WTC11 (cell line): ENCODE measurements around the gene FNIP2. TPM values are rescaled to one million over a fixed set of nuclear protein-coding genes. Genes with fewer than 3 reads are reported as not detected.

Experiments used
- ATAC-seq: fragments of 200-7000 bp; cut with Tn5 transposase; 2 replicates; pipeline ENCODE4 v1.10.0; 2021; ENCODE audit warnings: mild to moderate bottlenecking, moderate library complexity
- CTCF ChIA-PET: fragments of 300-600 bp; sonication (Branson Sonifier 250); formaldehyde crosslinking; loops from one replicate; lab custom pipeline; 2021; ENCODE audit warnings: antibody characterized with exemption; lab: Charles Lee
- POLR2A ChIA-PET: fragments of 350-600 bp; sonication (Branson Sonifier 250); formaldehyde crosslinking; loops from one replicate; lab custom pipeline; 2021; ENCODE audit warnings: antibody characterized with exemption; lab: Charles Lee
- DNase-seq: peaks from one replicate; pipeline ENCODE4 v3.0.0; 2021; ENCODE audit warnings: low spot score
- H3K27ac Mint-ChIP-seq: 2 replicates; pipeline ENCODE4 v1.8.0; 2021; ENCODE audit warnings: mixed read lengths
- H3K27me3 Mint-ChIP-seq: 2 replicates; pipeline ENCODE4 v1.8.0; 2021; ENCODE audit warnings: low read depth, mild to moderate bottlenecking, moderate library complexity, mixed read lengths
- H3K36me3 Mint-ChIP-seq: 2 replicates; pipeline ENCODE4 v1.8.0; 2021; ENCODE audit warnings: mixed read lengths
- H3K4me1 Mint-ChIP-seq: 2 replicates; pipeline ENCODE4 v1.8.0; 2022; ENCODE audit warnings: mixed read lengths
- H3K4me3 Mint-ChIP-seq: 2 replicates; pipeline ENCODE4 v1.8.0; 2021; ENCODE audit warnings: mild to moderate bottlenecking, moderate library complexity, mixed read lengths
- H3K9me3 Mint-ChIP-seq: 2 replicates; pipeline ENCODE4 v1.8.0; 2021; ENCODE audit warnings: mixed read lengths
- CREB1 ChIP-seq: sonication (generic); formaldehyde crosslinking; IDR thresholded peaks from 2 replicates; pipeline ENCODE4 v1.8.0; 2023; ENCODE audit warnings: mild to moderate bottlenecking, missing genetic modification reagents
- ESRRA ChIP-seq: sonication (generic); formaldehyde crosslinking; IDR thresholded peaks from 2 replicates; pipeline ENCODE4 v1.8.1; 2022; ENCODE audit warnings: mild to moderate bottlenecking, missing genetic modification reagents, borderline replicate concordance
- FOXJ3 ChIP-seq: sonication (generic); formaldehyde crosslinking; IDR thresholded peaks from 2 replicates; pipeline ENCODE4 v1.9.0; 2021; ENCODE audit warnings: missing genetic modification reagents, mild to moderate bottlenecking, borderline replicate concordance
- HMGA2 ChIP-seq: fragments of 250-450 bp; sonication (Bioruptor Pico); IDR thresholded peaks from 2 replicates; pipeline ENCODE4 v1.4.0; 2021; ENCODE audit warnings: mild to moderate bottlenecking, moderate library complexity
- KAT7 ChIP-seq: sonication (generic); formaldehyde crosslinking; IDR thresholded peaks from 2 replicates; pipeline ENCODE4 v1.8.1; 2023; ENCODE audit warnings: missing genetic modification reagents, mild to moderate bottlenecking, borderline replicate concordance
- NFYB ChIP-seq: sonication (generic); formaldehyde crosslinking; conservative IDR thresholded peaks from 2 replicates; pipeline ENCODE4 v1.8.0; 2022; ENCODE audit warnings: low read depth, missing genetic modification reagents
- NR1H2 ChIP-seq: sonication (generic); formaldehyde crosslinking; IDR thresholded peaks from 2 replicates; pipeline ENCODE4 v1.9.0; 2021; ENCODE audit warnings: mild to moderate bottlenecking, moderate library complexity, missing genetic modification reagents
- TEAD1 ChIP-seq: sonication (generic); formaldehyde crosslinking; IDR thresholded peaks from 2 replicates; pipeline ENCODE4 v1.8.0; 2022; ENCODE audit warnings: mild to moderate bottlenecking, missing genetic modification reagents
- ZBTB21 ChIP-seq: sonication (generic); formaldehyde crosslinking; IDR thresholded peaks from 2 replicates; pipeline ENCODE4 v1.8.1; 2023; ENCODE audit warnings: mild to moderate bottlenecking, missing genetic modification reagents, borderline replicate concordance
- ZNF121 ChIP-seq: sonication (generic); formaldehyde crosslinking; IDR thresholded peaks from 2 replicates; pipeline ENCODE4 v1.8.0; 2023; ENCODE audit warnings: missing genetic modification reagents
- ZNF671 ChIP-seq: fragments of 250-450 bp; sonication (Bioruptor Pico); IDR thresholded peaks from 2 replicates; pipeline ENCODE4 v1.8.0; 2021; ENCODE audit warnings: mild to moderate bottlenecking
- total RNA-seq: library from RNA; stranded (reverse); gene quantifications from 3 replicates; pipeline ENCODE4 v1.2.3, GENCODE V29; 2021
- TF ChIP-seq, protein P1 (sequence below): fragments of 250-450 bp; sonication (Bioruptor Pico); IDR thresholded peaks from 2 replicates; pipeline ENCODE4 v1.9.0; 2021; ENCODE audit warnings: mild to moderate bottlenecking
- TF ChIP-seq, protein P2 (sequence below): sonication (generic); formaldehyde crosslinking; IDR thresholded peaks from 2 replicates; pipeline ENCODE4 v1.8.0; 2022; ENCODE audit warnings: missing genetic modification reagents
- TF ChIP-seq, protein P3 (sequence below): sonication (generic); formaldehyde crosslinking; IDR thresholded peaks from 2 replicates; pipeline ENCODE4 v1.8.1; 2022; ENCODE audit warnings: missing genetic modification reagents, borderline replicate concordance
- TF ChIP-seq, protein P4 (sequence below): sonication (generic); formaldehyde crosslinking; IDR thresholded peaks from 2 replicates; pipeline ENCODE4 v1.8.1; 2022; ENCODE audit warnings: mild to moderate bottlenecking, missing genetic modification reagents, moderate library complexity, borderline replicate concordance
- TF ChIP-seq, protein P5 (sequence below): fragments of 200-600 bp; IDR thresholded peaks from 2 replicates; pipeline ENCODE4 v1.8.0; 2022; ENCODE audit warnings: antibody characterized with exemption
- TF ChIP-seq, protein P6 (sequence below): fragments of 250-450 bp; sonication (Bioruptor Pico); IDR thresholded peaks from 2 replicates; pipeline ENCODE4 v2.1.2; 2022; ENCODE audit warnings: mild to moderate bottlenecking, moderate library complexity
- TF ChIP-seq, protein P7 (sequence below): fragments of 250-450 bp; sonication (Bioruptor Pico); IDR thresholded peaks from 2 replicates; pipeline ENCODE4 v1.9.0; 2021; ENCODE audit warnings: moderate library complexity, mild to moderate bottlenecking, inconsistent platforms, borderline replicate concordance
- TF ChIP-seq, protein P8 (sequence below): sonication (generic); formaldehyde crosslinking; IDR thresholded peaks from 2 replicates; pipeline ENCODE4 v1.8.0; 2022; ENCODE audit warnings: mild to moderate bottlenecking, missing genetic modification reagents

Gene FNIP2
- total RNA-seq, 1 experiment from 2014 or later: 8.6 TPM

DNA sequence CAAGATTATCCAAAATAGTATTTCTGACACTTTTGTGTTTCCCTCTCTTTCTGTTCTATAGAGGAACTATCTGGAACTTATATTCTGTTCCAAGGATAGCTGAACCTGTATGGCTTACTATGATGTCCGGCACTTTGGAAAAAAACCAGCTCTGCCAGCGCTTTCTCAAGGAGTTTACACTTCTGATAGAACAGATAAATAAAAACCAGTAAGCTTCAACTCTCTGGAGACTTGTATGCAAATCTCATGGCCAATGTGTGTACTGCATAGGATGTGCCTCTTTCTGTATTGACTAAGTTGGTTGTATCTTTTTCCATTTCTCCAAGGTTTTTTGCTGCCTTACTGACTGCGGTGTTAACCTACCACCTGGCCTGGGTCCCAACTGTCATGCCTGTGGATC, 92.5 kb downstream of the FNIP2 start:
- H3K36me3 Mint-ChIP-seq: no peaks in the 10 kb centered on the region; the same call in none of the 2 replicates
- H3K4me3 Mint-ChIP-seq: no peak overlapping the region
- DNase-seq (no peak), ATAC-seq (no peak)
- no peaks in the 10 kb centered on the region for H3K27me3 Mint-ChIP-seq
- peak overlapping the region; percentile 29; the same call in 1 of the 2 replicates for H3K27ac Mint-ChIP-seq
- H3K4me1 Mint-ChIP-seq: no peaks in the 10 kb centered on the region
- CTCF ChIA-PET: interaction anchor here (0.6 to 1.6 kb wide), 5 partner anchors 9 to 331 kb away, joined by 3 to 5 read pairs (median 3); no protein-coding TSS in a partner anchor
- POLR2A ChIA-PET: no interaction called here
- TF ChIP-seq, protein P1, sequence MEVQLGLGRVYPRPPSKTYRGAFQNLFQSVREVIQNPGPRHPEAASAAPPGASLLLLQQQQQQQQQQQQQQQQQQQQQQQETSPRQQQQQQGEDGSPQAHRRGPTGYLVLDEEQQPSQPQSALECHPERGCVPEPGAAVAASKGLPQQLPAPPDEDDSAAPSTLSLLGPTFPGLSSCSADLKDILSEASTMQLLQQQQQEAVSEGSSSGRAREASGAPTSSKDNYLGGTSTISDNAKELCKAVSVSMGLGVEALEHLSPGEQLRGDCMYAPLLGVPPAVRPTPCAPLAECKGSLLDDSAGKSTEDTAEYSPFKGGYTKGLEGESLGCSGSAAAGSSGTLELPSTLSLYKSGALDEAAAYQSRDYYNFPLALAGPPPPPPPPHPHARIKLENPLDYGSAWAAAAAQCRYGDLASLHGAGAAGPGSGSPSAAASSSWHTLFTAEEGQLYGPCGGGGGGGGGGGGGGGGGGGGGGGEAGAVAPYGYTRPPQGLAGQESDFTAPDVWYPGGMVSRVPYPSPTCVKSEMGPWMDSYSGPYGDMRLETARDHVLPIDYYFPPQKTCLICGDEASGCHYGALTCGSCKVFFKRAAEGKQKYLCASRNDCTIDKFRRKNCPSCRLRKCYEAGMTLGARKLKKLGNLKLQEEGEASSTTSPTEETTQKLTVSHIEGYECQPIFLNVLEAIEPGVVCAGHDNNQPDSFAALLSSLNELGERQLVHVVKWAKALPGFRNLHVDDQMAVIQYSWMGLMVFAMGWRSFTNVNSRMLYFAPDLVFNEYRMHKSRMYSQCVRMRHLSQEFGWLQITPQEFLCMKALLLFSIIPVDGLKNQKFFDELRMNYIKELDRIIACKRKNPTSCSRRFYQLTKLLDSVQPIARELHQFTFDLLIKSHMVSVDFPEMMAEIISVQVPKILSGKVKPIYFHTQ: no peak
- TF ChIP-seq, protein P2, sequence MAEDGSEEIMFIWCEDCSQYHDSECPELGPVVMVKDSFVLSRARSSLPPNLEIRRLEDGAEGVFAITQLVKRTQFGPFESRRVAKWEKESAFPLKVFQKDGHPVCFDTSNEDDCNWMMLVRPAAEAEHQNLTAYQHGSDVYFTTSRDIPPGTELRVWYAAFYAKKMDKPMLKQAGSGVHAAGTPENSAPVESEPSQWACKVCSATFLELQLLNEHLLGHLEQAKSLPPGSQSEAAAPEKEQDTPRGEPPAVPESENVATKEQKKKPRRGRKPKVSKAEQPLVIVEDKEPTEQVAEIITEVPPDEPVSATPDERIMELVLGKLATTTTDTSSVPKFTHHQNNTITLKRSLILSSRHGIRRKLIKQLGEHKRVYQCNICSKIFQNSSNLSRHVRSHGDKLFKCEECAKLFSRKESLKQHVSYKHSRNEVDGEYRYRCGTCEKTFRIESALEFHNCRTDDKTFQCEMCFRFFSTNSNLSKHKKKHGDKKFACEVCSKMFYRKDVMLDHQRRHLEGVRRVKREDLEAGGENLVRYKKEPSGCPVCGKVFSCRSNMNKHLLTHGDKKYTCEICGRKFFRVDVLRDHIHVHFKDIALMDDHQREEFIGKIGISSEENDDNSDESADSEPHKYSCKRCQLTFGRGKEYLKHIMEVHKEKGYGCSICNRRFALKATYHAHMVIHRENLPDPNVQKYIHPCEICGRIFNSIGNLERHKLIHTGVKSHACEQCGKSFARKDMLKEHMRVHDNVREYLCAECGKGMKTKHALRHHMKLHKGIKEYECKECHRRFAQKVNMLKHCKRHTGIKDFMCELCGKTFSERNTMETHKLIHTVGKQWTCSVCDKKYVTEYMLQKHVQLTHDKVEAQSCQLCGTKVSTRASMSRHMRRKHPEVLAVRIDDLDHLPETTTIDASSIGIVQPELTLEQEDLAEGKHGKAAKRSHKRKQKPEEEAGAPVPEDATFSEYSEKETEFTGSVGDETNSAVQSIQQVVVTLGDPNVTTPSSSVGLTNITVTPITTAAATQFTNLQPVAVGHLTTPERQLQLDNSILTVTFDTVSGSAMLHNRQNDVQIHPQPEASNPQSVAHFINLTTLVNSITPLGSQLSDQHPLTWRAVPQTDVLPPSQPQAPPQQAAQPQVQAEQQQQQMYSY (CRISPR knock-in tag): no peak
- TF ChIP-seq, protein P3, sequence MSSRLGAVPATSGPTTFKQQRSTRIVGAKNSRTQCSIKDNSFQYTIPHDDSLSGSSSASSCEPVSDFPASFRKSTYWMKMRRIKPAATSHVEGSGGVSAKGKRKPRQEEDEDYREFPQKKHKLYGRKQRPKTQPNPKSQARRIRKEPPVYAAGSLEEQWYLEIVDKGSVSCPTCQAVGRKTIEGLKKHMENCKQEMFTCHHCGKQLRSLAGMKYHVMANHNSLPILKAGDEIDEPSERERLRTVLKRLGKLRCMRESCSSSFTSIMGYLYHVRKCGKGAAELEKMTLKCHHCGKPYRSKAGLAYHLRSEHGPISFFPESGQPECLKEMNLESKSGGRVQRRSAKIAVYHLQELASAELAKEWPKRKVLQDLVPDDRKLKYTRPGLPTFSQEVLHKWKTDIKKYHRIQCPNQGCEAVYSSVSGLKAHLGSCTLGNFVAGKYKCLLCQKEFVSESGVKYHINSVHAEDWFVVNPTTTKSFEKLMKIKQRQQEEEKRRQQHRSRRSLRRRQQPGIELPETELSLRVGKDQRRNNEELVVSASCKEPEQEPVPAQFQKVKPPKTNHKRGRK (CRISPR knock-in tag): no peak
- TF ChIP-seq, protein P4, sequence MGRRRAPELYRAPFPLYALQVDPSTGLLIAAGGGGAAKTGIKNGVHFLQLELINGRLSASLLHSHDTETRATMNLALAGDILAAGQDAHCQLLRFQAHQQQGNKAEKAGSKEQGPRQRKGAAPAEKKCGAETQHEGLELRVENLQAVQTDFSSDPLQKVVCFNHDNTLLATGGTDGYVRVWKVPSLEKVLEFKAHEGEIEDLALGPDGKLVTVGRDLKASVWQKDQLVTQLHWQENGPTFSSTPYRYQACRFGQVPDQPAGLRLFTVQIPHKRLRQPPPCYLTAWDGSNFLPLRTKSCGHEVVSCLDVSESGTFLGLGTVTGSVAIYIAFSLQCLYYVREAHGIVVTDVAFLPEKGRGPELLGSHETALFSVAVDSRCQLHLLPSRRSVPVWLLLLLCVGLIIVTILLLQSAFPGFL (CRISPR knock-in tag): no peak
- TF ChIP-seq, protein P5, sequence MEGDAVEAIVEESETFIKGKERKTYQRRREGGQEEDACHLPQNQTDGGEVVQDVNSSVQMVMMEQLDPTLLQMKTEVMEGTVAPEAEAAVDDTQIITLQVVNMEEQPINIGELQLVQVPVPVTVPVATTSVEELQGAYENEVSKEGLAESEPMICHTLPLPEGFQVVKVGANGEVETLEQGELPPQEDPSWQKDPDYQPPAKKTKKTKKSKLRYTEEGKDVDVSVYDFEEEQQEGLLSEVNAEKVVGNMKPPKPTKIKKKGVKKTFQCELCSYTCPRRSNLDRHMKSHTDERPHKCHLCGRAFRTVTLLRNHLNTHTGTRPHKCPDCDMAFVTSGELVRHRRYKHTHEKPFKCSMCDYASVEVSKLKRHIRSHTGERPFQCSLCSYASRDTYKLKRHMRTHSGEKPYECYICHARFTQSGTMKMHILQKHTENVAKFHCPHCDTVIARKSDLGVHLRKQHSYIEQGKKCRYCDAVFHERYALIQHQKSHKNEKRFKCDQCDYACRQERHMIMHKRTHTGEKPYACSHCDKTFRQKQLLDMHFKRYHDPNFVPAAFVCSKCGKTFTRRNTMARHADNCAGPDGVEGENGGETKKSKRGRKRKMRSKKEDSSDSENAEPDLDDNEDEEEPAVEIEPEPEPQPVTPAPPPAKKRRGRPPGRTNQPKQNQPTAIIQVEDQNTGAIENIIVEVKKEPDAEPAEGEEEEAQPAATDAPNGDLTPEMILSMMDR: no peak
- TF ChIP-seq NR1H2 (no peak), KAT7 (CRISPR knock-in tag) (no peak), ZBTB21 (no peak), TEAD1 (no peak), ESRRA (no peak), FOXJ3 (CRISPR knock-in tag) (no peak), ZNF671 (CRISPR knock-in tag) (no peak), CREB1 (CRISPR knock-in tag) (no peak), ZNF121 (no peak), HMGA2 (CRISPR knock-in tag) (no peak), NFYB (CRISPR knock-in tag) (no peak)
- TF ChIP-seq, protein P6, sequence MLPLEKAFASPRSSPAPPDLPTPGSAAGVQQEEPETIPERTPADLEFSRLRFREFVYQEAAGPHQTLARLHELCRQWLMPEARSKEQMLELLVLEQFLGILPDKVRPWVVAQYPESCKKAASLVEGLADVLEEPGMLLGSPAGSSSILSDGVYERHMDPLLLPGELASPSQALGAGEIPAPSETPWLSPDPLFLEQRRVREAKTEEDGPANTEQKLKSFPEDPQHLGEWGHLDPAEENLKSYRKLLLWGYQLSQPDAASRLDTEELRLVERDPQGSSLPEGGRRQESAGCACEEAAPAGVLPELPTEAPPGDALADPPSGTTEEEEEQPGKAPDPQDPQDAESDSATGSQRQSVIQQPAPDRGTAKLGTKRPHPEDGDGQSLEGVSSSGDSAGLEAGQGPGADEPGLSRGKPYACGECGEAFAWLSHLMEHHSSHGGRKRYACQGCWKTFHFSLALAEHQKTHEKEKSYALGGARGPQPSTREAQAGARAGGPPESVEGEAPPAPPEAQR (CRISPR knock-in tag): no peak
- TF ChIP-seq, protein P7, sequence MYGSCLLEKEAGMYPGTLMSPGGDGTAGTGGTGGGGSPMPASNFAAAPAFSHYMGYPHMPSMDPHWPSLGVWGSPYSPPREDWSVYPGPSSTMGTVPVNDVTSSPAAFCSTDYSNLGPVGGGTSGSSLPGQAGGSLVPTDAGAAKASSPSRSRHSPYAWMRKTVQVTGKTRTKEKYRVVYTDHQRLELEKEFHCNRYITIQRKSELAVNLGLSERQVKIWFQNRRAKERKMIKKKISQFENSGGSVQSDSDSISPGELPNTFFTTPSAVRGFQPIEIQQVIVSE (CRISPR knock-in tag): no peak
- TF ChIP-seq, protein P8, sequence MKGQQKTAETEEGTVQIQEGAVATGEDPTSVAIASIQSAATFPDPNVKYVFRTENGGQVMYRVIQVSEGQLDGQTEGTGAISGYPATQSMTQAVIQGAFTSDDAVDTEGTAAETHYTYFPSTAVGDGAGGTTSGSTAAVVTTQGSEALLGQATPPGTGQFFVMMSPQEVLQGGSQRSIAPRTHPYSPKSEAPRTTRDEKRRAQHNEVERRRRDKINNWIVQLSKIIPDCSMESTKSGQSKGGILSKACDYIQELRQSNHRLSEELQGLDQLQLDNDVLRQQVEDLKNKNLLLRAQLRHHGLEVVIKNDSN (CRISPR knock-in tag): no peak
- no peaks in the 10 kb centered on the region for H3K9me3 Mint-ChIP-seq
